Memory B cell (primary cell): Measurements from ENCODE around the gene ACAA1.

Source experiments
- ATAC-seq: fragments of 150-1000 bp; cut with Tn5 transposase; 2 replicates; pipeline ENCODE4 v1.10.0; 2021; ENCODE audit warnings: low read depth, mild to moderate bottlenecking, moderate library complexity
- DNase-seq, 2 donors: peaks; one replicate each; pipeline ENCODE4 v3.0.0; 2022; ENCODE audit warnings: low spot score in 2 of 2
- H3K27ac Mint-ChIP-seq: one replicate; pipeline ENCODE4 v1.8.0; 2022; ENCODE audit warnings: mild to moderate bottlenecking, moderate library complexity, mixed read lengths
- H3K27me3 Mint-ChIP-seq: one replicate; pipeline ENCODE4 v1.8.0; 2022; ENCODE audit warnings: mixed read lengths
- H3K36me3 Mint-ChIP-seq: one replicate; pipeline ENCODE4 v1.8.0; 2022; ENCODE audit warnings: mild to moderate bottlenecking, mixed read lengths
- H3K4me1 Mint-ChIP-seq: one replicate; pipeline ENCODE4 v1.8.0; 2022; ENCODE audit warnings: mixed read lengths
- H3K4me3 Mint-ChIP-seq: one replicate; pipeline ENCODE4 v1.8.0; 2022; ENCODE audit warnings: mild to moderate bottlenecking, moderate library complexity, mixed read lengths
- H3K9me3 Mint-ChIP-seq: one replicate; pipeline ENCODE4 v1.8.0; 2022; ENCODE audit warnings: mixed read lengths

Gene ACAA1

DNA sequence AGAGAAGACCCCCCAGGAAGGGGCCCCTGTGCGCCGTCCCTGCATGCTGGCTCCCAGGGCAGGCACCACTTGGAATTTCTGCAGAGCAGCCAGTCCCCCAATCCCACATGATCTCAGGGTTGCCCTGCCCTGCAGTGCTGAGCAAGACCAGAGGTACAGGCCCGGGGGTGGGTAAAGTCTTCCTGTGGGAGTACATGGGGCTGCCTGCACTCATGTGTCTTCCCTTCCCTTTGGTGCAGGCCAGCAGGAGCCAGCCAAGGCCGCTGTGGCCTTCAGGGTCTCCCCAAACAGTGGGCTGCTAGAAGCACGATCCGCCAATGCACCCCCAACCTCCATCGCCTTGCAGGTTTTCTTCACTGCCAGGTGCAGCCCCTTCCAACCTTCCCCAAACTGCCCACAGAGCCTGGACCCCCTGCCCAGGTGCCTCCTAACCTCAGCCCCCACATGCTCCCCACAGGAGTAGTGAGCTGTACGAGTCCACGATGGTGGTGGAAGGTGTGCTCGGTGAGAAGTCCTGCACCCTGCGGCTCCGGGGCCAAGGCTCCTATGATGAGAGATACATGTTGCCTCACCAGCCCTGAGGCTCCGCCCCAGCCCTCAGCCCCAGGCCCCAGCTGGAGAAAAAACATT is 15.0 kb downstream of the ACAA1 start:
- Mint-ChIP-seq H3K27ac (no peak overlapping the region), H3K9me3 (no peaks in the 10 kb centered on the region), H3K36me3 (peaks cover 33% of the 10 kb centered on the region), H3K4me1 (peaks cover 8% of the 10 kb centered on the region), H3K27me3 (no peaks in the 10 kb centered on the region), H3K4me3 (no peak overlapping the region)
- DNase-seq (no peak), ATAC-seq (no peak)

DNA sequence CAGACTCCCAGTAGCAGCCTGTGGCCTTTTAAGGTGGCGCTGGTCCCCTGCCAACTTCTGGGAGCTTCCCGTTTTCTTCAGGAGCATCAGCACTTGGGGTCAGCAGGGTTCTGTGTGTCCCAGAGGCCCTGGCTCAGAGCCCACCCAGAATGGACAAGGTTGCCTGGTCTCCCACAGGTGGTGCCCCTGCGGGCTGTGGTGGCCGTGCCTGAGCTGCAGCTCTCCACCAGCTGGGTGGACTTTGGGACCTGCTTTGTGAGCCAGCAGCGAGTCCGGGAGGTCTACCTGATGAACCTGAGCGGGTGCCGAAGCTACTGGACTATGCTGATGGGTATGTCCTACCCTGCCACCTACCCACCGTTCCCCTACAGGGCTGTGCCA is 15.5 kb downstream of the ACAA1 start:
- Mint-ChIP-seq H3K36me3 (peaks cover 33% of the 10 kb centered on the region), H3K9me3 (no peaks in the 10 kb centered on the region), H3K4me3 (no peak overlapping the region), H3K27ac (no peak overlapping the region), H3K27me3 (no peaks in the 10 kb centered on the region), H3K4me1 (peaks cover 8% of the 10 kb centered on the region)
- DNase-seq, result no peak
- no peak for ATAC-seq

DNA sequence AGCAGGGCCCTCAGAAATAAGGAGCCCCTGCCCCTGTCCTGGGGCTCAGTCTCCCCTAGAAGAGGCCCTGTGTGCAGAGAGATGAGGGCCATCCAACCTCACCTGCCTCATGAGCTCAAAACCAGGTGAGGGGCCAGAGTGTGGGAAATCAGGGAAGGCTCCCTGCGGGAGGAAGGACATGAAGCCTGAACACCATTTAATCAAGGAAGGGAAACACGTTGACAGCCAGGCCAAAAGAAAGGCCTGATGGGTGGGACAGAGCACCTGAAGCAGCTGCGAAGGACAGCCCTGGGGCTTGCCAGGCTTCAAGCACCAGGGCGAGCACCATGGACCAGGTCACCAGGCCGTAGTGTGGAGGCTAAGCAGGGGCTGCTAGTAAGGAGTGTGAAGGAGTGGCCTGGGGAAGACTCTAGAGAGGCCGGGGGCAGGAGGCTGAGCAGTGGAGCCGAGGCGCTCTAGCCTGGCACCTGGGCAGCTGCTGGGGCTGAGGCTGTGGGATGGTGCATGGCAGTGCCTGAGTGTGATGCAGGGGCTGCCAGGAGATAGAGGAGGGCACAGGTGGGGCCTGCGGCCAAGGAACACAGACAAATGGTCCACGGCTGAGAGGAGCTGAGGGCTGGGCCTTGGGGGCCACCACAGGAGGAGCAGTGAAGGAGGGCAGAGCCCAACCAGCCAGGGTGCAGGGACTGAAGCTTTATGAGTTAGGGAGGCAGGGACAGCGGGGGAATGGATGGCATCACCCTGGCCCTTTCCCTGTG is 16.1 kb downstream of the ACAA1 start:
- Mint-ChIP-seq H3K36me3 (peaks cover 30% of the 10 kb centered on the region), H3K27me3 (peaks cover under 1% of the 10 kb centered on the region), H3K4me3 (no peak overlapping the region), H3K4me1 (peaks cover 10% of the 10 kb centered on the region), H3K9me3 (no peaks in the 10 kb centered on the region), H3K27ac (peak overlapping the region; percentile 56)
- no peak for DNase-seq
- no peak for ATAC-seq

DNA sequence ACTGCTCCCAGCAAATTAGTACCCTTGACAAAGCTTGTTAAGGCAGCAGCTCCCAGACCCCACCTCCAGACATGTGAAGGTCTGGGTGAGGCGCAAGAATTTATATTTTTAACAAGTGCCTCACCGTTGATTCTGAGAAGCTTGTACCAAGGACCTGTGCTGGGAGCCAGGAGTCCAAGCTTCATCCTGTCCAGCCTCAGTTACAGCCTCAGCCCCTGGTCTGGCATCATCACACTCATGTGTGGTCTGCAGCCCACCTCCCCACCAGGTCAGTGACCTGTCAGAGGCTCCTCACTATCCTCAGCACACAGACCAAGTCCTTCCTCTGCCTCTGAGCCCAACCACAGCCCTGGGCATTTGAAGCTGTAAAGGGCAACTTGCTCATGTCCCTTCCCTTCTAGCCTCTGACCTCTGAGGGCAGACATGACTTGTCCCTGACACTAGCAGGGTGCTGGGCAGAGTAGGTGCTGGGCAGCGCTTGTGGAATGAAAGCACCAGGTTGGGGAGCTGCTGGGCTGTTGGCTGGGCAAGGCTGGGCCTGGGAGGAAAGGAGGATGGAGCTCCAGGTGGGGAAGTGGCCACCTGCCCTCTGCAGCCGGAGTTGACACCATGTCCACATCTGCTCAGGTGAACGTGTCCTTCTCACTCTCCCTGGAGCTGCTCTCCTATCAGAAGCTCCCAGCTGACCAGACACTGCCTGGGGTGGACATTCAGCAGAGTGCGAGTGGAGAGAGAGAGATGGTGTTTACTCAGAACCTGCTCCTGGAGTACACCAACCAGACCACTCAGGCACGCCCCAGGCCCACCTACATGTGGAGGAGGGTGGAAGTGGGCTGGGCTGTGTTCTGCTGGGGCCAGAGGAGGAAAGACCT is 16.9 kb downstream of the ACAA1 start:
- peaks cover 24% of the 10 kb centered on the region for H3K36me3 Mint-ChIP-seq
- DNase-seq (no peak), ATAC-seq (no peak)
- peaks cover 4% of the 10 kb centered on the region for H3K27me3 Mint-ChIP-seq
- H3K9me3 Mint-ChIP-seq, result no peaks in the 10 kb centered on the region
- H3K4me3 Mint-ChIP-seq, result no peak overlapping the region
- H3K4me1 Mint-ChIP-seq, result peaks cover 17% of the 10 kb centered on the region
- peak overlapping the region; percentile 56 for H3K27ac Mint-ChIP-seq

DNA sequence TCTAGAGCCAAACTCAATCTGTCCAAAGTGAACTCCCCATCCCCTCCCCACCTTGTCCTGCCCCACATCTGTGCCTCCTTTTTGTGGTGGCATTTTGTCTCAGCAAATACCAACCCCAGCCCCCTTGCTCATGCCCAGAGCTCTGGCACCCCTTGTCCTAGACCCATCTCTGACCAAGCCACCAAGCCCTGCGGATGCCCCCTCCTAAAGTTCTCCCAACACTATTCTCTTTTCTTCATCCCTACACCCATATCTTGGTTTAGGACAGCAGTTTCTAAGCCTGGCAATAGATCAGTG is 17.7 kb downstream of the ACAA1 start:
- Mint-ChIP-seq H3K9me3 (no peaks in the 10 kb centered on the region), H3K4me3 (no peak overlapping the region), H3K27me3 (peaks cover 4% of the 10 kb centered on the region), H3K4me1 (peaks cover 18% of the 10 kb centered on the region), H3K36me3 (peaks cover 20% of the 10 kb centered on the region), H3K27ac (no peak overlapping the region)
- ATAC-seq, result no peak
- DNase-seq, result no peak

DNA sequence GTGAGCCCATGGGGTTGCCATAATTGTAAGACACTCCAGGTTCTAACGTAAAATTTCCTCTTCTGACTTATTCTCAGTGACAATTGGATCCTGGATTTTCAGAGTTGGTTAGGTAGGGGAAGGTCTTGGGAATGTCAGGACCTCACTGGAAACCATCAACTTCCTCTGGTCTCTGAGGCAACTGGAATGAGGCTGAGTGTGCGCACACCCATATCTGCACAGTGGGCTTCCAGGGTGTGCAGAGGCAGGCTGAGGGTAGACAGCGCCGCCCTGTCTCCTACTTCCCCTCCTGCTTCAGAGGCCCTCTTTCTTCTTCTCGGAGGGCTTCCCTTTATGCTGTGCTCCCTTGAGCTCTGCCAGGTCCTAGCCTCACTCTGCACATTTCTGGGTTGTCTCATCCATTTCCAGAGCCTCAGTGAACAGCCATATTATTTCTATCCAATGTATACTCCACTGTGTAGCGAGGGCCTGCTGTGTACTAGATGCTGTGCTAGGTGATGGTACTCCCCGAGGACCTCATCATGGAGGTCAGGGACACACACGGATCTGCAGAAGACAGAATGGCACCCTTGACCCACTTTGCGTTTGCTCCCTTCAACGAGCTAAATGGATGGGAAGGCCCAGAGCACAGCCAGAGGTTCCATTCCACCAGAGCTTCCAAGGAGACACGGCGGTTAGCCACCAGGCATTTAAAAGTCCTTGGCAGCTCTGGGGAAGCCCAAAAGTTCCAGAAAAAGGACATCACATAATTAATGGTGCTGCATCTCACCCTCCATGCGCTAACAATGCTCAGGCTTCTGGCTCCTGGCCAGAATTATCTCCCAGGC is 18.3 kb downstream of the ACAA1 start:
- peaks cover 18% of the 10 kb centered on the region for H3K4me1 Mint-ChIP-seq
- peaks cover 20% of the 10 kb centered on the region for H3K36me3 Mint-ChIP-seq
- peaks cover 4% of the 10 kb centered on the region for H3K27me3 Mint-ChIP-seq
- H3K4me3 Mint-ChIP-seq, result no peak overlapping the region
- H3K27ac Mint-ChIP-seq, result no peak overlapping the region
- no peak for ATAC-seq
- no peaks in the 10 kb centered on the region for H3K9me3 Mint-ChIP-seq
- no peak for DNase-seq

DNA sequence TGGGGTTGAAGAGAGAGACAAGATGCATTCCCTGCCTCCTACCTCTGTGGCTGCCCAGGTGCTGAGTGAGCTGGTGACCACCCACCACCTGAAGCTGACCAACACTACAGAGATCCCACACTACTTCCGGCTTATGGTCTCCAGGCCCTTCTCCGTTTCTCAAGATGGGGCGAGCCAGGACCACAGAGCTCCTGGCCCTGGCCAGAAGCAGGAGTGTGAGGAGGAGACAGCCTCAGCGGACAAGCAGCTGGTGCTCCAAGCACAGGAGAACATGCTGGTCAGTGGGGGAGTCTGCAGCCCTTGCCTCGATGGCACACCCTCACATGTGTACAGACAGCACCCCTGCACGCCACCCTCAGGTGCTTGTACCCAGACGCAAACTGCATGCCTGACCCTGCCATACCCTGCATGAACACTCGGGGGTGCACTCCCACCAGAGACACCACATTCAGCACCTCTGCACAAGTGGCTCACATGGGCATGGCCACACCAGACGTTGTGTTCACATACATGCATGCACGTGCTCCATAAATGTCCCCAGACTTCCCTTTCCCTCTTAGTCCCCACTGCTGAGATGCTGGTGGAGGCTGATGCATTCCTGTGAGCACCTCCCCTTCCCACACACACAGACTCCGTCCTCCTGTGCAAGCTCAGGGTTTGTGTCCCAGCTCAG is 19.0 kb downstream of the ACAA1 start:
- H3K27me3 Mint-ChIP-seq, result peaks cover 4% of the 10 kb centered on the region
- peak; percentile 69 for DNase-seq
- peak; percentile 86 for ATAC-seq
- H3K4me3 Mint-ChIP-seq, result no peak overlapping the region
- H3K4me1 Mint-ChIP-seq, result peaks cover 18% of the 10 kb centered on the region
- H3K27ac Mint-ChIP-seq, result no peak overlapping the region
- H3K36me3 Mint-ChIP-seq, result peaks cover 16% of the 10 kb centered on the region
- H3K9me3 Mint-ChIP-seq, result no peaks in the 10 kb centered on the region

DNA sequence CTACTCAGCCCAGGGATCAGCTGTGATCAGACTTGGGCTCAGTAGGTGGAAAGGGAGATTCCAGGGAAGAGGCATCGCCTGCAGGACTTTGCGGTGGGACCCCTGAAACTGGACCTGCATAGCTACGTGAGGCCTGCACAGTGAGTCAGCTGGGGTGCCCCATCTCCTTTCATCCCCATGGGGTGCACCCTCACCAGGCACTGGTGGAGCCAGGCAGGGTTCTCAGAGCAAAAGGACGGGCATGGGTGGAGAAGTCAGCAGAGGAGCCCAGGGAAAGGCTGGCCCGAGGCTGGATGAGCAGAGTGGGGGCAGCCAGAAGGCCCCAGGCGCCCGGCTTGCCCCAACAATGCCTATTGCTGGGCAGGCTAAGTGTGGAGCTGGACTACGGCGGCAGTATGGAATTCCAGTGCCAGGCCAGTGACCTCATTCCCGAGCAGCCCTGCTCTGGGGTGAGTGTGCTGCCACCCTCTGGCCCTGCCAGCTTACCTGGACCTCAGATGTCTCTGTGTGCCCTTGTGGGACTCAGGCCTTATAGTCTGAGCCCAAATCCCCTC is 19.7 kb downstream of the ACAA1 start:
- Mint-ChIP-seq H3K4me3 (no peak overlapping the region), H3K4me1 (peaks cover 18% of the 10 kb centered on the region), H3K36me3 (peaks cover 10% of the 10 kb centered on the region), H3K9me3 (no peaks in the 10 kb centered on the region), H3K27ac (no peak overlapping the region), H3K27me3 (peaks cover 4% of the 10 kb centered on the region)
- ATAC-seq (no peak), DNase-seq (no peak)

DNA sequence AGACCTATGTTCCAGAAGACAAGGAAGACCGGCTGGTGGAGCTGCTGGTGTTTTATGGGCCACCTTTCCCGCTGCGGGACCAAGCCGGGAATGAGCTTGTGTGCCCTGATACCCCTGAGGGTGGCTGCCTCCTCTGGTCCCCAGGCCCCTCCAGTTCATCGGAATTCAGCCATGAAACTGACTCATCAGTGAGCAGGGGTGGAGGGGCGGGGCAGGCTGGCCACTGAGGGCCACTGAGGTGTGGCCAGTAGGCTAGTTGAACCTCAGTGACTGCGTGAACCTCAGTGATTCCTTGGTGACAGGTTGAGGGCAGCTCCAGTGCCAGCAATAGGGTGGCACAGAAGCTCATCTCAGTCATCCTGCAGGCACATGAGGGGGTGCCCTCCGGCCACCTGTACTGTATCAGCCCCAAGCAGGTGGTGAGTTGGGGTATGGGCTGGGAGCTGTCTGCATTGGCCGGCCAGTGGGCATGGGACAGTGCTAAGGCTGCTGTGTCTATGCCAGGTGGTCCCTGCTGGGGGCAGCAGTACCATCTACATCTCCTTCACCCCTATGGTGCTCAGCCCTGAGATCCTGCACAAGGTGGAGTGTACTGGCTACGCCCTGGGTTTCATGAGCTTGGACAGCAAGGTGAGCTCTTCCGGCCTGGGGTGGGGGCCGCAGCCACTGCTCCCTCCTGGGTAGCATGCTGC is 20.3 kb downstream of the ACAA1 start:
- ATAC-seq (no peak), DNase-seq (no peak)
- Mint-ChIP-seq H3K9me3 (no peaks in the 10 kb centered on the region), H3K36me3 (peaks cover 9% of the 10 kb centered on the region), H3K27ac (no peak overlapping the region), H3K27me3 (peaks cover 4% of the 10 kb centered on the region), H3K4me1 (peaks cover 18% of the 10 kb centered on the region), H3K4me3 (no peak overlapping the region)

DNA sequence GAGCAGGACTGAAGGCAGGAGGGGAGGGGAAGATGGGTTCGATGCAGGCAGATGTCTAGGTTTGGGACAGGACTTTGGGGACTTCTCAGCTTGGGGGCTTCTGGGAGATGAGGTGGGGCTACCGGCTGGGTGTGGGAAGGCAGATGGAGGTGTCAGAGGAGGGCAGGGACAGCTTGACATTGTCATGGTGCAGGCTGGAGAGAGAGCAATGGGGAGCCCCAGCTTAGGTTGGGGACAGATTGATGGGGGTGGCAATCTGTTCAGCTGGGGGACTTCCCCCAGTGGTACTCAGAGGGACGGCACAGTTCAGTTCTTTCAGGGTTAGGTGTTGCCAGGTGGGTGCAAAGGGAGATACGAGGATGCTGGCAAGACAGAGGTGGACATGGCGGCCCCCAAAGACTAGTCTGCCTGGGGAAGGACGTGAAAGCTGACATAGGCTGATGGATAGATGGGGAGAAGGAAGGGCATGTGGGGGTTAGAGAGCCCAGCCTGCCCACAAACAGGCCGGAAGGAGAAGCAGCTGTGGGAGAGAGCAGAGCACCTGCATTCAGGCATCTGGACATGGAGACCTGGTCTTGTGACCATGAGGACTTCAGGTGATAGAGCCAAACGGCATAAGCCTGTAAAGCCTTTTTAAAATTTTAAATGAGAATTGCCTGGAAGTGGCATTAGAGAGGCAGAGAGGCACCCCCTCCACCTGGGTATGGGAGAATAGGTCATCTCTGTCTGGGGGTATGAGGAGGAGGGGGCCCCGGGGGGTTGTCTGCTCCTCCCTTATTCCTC is 21.1 kb downstream of the ACAA1 start:
- peaks cover 4% of the 10 kb centered on the region for H3K27me3 Mint-ChIP-seq
- no peak for DNase-seq
- no peak overlapping the region for H3K27ac Mint-ChIP-seq

DNA sequence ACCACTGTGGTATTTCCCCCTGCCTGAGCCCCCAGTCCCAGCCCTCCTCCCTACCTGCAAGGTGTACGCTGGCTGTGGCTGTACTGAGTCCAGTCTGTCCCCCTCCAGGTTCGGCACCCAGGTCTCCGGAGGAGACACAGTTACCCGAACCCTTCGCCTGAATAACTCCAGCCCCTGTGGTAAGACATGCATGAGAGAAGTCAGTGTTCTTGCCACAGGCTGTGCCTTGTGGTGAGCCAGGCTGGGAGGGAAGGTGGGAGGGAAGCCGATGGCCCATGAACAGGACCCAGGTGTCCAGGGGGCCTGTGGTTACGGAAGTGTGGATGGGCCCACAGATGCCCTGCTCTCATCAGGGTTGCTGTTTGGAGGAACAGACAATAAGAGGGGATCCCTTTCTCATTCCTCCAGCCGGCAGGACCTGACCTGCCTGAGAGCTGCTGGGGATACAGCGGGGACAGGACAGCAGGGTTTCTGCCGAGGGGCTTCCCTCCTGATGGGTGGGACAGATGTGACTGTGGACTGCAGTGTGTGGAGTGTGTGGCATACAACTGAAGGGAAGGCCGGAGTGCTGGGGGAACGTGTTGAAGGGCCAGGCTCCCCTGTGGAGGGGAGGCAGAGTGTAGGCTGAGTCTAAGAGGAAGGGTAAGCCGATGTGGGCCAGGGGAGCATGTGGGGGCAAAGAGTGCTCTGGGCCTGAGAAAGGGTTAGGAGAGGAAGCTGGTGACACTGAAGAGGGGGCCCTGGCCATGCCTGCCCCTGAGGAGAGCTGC is 21.9 kb downstream of the ACAA1 start:
- H3K4me3 Mint-ChIP-seq, result no peak overlapping the region
- H3K27ac Mint-ChIP-seq, result peak overlapping the region; percentile 9
- H3K27me3 Mint-ChIP-seq, result peaks cover 4% of the 10 kb centered on the region
- peaks cover 1% of the 10 kb centered on the region for H3K36me3 Mint-ChIP-seq
- ATAC-seq (no peak), DNase-seq (no peak)
- no peaks in the 10 kb centered on the region for H3K9me3 Mint-ChIP-seq
- peaks cover 18% of the 10 kb centered on the region for H3K4me1 Mint-ChIP-seq

More for the DNA sequence above, 21.1 kb downstream of the ACAA1 start:
- Mint-ChIP-seq H3K36me3 (peaks cover 5% of the 10 kb centered on the region), H3K4me3 (no peak overlapping the region), H3K9me3 (no peaks in the 10 kb centered on the region), H3K4me1 (peaks cover 18% of the 10 kb centered on the region)
- peak; percentile 48 for ATAC-seq
